HG02943 (cell line): ENCODE data around the gene GARIN5A.
"Not testable (repeated sequence)": the region's sequence is repeated elsewhere in the genome, so short reads cannot be mapped to it uniquely, and the experiment has no call there.

Experiments
- ATAC-seq: cut with Tn5 transposase; IDR thresholded peaks from one replicate; pipeline ENCODE4 v1.9.1; 2021; ENCODE audit warnings: mild to moderate bottlenecking, low read depth, moderate library complexity; ENCODE audit not compliant: unreplicated experiment

Gene GARIN5A

DNA sequence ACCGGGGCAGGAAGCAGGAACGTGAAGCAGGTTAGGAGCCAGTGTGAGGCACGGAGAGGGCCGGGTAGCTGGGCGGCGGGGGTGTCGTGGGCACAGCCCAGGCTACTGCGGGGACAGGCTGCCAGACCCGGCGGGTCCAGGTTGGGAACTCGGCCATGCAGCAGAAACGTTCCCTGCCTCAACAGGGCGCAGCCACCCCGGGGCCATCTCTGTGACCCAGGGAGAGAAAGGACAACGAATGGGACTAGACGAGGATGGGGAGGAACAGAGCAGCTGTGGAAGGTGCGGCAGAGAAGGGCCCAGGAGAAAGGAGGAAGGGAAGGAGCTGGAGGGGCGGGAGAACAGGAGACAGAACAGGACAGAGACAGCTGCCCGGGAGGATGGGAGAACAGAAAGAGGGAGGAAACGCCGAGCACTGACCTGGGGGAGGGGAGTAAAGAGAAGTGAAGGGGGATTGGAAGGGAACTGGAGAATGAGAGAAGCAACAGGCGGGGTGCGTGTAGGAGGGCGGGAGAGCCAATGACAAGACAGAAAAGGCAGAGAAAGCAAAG, 12.9 kb upstream of the GARIN5A start:
- ATAC-seq = no peak

DNA sequence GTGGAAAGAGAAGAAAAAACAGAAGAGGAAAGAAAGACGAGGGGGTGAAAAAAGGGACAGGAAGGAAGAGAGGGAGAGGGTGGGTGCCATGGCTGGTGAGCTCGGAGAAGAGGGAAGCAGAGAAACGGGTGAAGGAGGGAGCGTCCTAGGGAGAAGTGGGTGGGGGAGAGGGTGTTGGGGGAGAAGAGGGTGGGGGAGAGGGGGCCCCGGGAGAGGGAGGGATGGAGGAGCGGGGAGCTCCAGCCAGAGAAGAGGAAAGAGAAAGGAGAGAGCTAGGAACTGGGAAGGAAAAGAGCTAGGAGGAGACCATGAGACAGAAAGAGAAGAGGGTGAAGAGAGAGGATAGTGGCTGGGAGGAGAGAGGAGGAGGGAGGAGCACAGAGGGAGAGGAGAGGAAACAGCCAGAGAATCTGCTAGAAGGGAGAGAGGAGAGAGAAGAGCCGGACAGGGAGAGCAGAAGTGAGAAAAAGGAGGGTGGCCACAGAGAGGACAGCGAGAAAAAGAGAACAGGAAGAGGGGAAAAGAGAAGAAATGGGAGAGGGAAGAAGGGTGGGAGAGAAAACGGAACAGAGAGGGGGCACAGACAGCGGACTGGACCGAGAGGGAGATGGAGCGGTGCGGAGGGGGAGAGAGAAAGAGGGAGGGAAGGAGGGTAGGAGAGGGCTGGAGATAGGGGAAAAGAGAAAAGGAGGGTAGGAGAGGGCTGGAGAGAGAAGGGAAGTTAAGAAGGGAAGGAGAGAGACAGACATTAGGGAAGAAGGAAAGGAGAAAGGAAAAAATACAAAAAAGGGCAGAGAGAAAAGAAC, 11.9 kb upstream of the GARIN5A start:
- no peak for ATAC-seq

DNA sequence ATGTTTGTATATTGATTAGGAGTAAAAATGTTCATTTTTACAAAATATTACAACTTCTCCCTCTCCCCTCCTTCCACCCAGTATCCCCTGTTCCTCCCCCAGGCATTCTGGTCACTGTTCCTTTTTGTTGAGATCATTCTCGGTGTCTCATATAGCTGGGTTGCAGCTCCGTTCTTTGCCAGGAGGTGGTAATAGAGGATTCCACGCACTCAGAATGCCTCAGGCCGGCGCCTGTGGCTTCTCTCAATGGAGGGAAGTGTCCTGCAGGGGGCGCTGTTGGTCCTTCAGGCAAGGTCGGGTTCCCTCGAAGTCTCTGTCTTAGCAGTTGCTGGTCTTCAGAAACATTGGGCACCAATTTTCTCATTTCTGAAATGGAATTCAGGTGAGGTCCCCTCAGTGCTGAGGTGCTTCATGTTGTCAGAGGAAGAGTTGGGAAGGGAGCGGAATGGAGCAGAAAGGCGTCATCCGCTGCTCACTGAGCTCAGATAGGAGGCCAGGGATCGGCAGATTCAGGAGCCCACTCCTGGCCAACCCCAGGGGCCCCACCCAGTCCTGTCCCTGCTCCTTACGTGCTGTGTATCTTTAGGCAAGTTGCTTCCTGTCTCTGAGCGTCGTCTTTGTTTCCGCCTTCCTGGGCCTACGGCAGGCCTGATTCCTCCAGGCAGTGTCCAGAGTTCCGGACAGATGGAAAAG, 10.3 kb upstream of the GARIN5A start:
- no peak for ATAC-seq

DNA sequence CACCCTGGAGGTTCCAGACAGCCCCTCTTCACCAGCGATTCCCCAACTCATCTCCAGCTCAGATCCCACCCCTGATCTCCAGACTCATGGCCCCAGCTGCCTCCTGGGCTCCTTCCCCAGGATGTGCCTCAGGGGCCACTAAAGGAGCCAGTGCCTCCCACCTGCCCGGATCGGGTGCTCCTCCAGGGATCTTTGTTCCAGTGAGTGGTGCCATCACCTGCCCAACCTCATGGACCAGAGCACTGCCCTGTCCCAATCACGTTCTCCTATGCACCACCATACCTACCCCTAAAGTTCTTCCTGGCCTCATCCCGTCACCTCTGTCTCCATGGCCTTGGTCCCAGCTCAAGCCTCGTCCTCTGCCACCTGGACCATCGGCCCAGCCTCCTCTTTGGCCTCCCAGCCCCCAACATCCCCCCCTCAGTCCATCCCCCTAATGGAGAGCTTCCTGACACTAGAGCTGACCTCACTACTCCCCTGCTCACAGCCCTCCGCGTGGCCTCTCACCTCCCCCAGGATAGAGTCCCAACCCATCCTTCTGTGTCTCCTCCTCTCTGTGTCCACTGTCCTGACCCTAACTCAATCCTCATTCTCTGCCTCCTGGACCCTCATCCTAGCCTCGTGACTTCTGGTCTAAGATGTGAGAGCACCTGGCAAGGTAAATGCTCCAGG, 8.8 kb upstream of the GARIN5A start:
- no peak for ATAC-seq

DNA sequence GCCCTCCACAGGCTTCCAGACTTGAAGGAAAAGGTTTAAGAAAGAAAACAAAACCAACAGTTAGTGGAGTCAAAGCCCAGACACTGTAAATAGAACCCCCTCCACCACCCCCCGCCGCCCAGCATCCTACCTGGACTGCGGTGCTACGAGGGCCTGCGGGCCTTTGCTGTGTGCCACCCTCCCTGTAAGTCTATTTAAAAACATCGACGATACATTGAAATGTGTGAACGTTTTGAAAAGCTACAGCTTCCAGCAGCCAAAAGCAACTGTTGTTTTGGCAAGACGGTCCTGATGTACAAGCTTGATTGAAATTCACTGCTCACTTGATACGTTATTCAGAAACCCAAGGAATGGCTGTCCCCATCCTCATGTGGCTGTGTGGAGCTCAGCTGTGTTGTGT, 6.3 kb upstream of the GARIN5A start:
- ATAC-seq = no peak

DNA sequence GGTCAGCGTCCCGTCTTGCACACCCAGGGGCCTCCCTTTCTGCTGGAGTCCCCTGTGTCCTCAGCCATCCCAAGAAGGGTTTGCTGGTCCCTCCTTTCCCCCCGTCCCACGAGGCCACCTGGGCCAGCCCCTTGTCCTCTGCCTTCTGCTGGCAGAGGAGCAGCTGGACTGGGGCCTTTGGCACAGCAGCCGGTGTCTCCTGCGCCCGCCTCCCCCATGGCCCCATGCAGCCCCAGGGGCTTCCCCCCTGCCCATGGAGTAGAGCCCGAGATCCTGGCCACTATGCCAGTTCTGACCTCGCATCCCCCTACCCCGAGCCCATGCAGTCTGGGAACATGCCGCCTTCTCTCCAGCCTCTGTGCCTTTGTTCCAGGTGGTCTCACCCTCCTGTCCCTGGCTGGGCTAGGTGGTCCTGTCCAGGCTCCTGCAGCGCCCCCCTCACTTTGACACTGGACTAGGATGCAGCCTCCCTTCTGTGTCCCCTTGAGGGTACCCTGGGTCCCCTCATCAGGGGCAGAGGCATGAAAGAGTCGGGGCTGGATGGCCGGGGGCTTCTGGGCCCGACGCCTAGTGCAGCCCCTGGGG, 5.7 kb upstream of the GARIN5A start:
- no peak for ATAC-seq

DNA sequence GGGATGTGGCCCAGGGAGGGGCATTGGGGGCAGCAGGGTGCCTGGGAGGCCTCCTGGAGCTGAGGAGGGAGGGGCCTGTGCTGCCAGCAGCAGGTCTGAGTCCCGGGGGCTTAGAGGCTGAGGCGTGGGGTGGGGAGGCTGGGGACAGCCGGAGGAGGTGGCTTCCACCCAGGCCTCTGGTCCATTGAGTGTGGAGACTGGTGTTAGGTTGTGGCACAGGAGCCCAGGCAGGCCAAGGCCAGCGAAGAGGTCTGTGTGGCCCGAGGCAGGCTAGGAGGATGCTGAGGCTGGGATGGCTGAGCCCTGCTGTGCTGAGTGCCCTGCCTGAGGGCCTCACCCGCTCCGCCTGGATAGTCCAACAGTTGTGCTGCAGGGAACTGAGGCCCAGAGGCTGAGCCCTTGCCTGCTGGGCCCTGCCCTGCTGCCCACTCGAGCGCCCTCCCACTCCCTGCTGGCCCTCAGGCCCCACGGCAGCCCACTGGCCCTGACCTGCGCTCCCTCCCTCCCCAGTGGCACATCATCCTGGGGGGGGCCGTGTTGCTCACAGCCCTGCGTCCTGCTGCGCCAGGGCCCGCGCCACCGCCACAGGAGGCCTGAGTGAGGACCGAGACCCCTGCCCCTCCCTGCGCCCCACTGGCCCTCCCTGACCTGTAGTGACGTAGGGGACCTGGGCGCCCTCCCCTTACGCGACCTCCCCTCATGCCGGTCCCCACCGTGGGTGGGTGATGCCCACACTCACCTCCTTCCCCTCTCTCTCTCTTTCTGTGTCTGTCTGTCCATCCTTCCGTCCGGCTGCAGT, 4.9 kb upstream of the GARIN5A start:
- no peak for ATAC-seq

DNA sequence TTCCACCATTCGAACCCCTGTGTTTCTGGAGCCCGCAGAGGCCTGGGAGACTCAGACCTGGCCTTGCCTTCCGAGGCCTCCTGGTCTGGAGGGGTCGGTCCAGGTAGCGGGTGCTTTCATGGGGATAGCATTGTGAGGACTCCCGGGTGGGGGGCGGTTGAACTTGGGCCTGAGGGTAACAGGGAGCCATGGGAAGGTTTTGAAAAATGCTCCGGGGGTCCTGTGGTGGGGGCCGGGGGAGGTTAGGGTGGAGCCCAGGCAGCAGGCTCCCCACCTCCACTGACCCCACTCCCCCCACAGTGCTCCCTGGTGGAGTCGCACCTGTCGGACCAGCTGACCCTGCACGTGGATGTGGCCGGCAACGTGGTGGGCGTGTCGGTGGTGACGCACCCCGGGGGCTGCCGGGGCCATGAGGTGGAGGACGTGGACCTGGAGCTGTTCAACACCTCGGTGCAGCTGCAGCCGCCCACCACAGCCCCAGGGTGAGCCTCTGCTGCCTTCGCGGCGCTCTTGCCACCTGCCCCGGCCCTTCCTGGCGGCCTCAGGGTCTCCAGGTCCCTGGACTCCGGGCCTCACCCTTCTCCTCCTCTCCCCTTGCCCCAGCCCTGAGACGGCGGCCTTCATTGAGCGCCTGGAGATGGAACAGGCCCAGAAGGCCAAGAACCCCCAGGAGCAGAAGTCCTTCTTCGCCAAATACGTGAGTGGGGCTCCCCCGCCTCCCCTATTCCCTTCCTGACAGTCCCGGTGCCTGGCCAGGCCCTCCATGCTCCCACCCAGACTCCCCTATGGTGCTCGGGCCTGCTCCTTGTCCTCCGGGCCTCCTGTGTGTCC, 3.8 kb upstream of the GARIN5A start:
- no peak for ATAC-seq

DNA sequence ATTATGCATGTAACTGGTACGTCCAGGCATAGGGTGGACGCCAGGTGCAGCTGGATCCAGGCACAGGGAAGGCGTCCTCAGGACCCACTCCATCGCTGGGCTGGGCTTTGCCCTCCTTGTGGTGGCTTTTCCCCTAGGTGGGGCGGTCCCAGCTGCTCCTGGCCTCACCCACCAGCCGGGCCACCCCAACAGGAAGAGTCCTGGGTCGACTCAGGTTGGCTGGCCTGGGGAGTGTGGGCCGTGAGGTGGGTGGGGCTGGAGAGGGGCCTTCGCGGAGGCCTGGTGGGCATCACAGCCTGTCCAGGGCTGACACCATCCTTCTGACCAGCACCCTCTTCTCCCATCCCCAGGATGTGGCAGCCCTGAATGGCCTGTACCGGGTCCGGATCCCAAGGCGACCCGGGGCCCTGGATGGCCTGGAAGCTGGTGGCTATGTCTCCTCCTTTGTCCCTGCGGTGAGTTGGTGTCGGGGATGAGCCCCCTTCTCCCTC, 3.2 kb upstream of the GARIN5A start:
- ATAC-seq = no peak

DNA sequence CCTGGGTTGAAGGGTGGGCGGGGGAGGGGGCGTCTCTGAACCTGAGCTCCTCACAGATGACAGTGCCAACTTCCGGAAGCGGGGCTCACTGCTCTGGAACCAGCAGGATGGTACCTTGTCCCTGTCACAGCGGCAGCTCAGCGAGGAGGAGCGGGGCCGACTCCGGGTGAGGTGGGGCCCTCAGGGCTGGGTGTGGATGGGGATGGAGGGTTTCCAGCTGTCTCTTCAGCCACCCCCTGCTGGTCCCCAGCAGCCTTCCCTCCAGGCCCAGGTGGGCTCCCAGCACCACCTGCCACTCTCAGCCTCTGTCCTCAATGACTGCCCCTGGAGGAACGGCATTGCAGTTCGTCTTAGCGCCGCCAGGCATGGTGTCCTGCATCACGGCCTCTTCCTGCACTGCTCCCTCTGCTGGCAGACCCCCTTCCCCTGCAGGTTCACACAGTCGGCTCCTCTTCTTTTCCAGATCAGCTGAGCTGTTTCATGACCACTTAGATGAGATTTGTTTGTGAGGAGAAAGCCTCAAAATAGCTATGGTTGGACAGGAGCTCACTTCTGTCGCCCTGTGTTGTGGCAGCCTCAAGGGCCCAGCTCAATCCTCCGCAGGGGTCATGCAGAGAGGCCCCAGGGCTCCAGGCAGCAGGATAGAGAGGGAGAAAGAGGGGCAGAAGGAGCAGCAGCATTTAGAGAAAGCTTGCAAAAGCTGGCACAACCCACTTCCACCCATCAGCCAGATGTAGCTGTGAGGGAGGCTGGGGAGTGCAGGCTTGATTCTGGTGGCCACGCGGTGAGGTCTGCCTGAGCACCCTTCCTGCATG, 2.5 kb upstream of the GARIN5A start:
- ATAC-seq = no peak

DNA sequence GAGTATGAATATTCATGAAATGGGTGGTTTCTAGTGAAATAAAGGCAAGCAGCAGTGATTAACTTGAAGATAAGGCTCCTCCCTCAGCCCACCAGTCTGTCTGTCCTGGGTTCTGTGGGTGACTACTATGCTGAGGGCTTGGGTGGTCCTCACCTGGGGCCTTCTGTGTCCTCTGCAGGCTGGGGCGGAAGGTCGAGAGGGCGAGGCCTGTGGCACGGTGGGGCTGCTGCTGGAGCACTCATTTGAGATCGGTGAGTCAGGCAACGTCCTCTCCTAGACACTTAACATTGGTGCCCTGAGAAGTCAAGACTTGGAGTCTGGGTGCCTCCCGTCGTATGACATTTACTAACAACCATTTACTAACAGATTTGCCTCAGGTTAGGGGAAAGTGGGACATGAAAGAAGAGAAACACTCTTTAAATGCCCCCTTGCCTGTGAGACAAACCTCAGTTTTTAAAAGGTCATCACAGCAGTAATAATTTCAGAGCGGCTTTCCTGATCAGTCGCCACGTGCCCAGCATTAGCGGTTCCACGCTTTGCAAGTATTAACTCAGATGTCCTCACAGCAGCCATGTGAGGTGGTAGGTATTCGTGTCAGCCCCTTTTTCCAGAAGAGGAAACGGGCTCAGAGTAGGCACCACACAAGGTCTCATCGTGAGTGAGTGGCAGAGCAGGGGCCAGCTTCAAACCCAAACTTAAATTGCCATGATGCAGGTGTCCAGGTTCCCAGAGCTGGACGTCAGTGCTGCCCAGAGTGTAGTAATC, 1.3 kb upstream of the GARIN5A start:
- ATAC-seq = no peak

DNA sequence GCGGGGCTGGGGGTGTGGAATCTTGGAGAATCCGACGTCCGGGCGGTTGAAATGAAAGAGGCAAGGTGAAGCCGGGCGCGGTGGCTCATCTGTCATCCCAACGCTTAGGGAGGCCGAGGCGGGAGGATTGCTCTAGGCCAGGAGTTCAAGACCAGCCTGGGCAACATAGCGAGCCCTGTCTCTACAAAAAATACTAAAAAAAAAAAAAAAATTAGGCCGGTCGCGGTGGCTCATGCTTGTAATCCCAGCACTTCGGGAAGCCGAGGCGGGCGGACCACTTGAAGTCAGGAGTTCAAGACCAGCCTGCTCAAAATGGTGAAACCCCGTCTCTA, 225 bp upstream of the GARIN5A start:
- ATAC-seq = no peak

DNA sequence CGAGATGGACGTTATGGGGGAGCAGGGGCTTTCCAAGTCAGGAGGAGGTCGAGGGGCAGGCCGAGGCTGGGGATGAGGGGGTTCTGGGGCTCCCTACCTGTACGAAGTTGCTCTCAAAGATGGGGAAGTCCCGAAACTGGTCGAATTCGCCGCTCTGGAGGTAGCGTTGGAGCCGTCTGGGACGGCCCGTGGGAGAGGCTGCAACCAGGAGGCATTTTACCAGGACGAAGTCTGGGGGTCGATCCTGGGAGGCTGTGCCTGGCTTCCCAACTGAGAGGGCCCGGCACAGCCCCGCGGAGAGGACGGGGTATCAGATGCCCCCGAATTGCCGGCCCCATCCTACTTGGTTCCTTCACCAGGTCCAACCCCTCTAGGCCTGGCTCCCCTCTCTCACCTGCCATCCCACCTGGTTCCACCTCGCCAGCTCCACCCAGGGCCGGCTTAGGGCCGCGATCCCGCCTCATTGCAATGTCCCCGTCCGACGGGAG, 868 bp downstream of the GARIN5A start:
- ATAC-seq = no peak

DNA sequence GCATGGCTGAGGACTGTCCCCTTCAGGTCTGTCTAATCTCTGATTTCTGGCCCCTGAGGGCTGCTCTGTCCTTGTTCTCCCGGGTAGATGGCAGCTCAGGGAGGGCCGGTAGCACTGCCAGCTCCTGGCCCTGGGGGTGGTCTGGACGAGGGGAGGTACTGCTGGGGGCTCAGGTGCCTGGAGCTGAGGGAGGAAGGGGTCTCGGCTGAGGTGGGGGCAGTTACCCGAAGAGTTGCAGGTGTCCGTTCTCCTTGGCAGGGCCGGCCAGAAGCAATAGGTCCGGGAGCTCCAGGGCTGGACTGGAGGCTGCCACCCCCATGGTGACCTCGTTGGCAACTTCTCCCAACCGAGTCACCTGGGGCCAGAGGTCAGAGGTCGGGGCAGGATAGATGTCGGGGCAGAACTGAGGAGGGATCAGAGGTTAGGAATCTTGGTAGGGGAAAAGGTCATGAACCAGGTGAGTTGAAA, 1.5 kb downstream of the GARIN5A start:
- ATAC-seq = no peak

DNA sequence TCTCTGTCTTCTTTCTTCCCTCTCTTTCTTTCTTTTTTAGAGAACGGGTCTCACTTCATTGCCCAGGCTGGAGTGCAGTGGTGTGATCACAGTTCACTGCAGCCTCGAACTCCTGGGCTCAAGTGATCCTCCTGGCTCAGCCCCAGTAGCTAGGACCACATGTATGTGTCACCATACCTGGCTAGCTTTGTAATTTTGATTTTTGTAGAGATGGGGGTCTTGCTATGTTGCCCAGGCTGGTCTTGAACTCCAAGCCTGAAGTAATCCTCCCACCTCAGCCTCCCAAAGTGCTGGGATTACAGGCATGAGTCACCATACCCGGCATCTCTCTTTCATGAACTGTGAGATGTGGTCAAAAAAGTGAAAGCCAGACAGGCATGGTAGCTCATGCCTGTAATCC, 3.3 kb downstream of the GARIN5A start:
- not testable (repeated sequence) for ATAC-seq

DNA sequence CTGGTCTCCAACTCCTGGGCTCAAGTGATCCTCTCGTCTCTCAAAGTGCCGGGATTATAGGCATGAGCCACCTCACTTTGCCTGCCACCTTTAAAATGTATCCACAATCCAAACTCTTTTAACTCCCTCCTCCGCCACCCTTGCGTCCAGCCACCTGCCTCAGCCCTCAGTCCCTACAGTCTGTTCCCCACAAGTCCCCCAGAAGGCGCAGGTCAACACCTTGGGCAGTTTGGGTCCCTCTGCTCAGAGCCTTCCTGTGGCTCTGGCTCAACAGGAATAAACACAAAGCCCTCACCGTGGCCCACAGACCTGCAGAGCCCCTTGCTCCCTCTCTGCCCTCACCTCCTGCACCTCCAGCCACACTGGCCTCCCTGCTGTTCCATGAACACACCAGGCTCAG, 7.8 kb downstream of the GARIN5A start:
- ATAC-seq = no peak

DNA sequence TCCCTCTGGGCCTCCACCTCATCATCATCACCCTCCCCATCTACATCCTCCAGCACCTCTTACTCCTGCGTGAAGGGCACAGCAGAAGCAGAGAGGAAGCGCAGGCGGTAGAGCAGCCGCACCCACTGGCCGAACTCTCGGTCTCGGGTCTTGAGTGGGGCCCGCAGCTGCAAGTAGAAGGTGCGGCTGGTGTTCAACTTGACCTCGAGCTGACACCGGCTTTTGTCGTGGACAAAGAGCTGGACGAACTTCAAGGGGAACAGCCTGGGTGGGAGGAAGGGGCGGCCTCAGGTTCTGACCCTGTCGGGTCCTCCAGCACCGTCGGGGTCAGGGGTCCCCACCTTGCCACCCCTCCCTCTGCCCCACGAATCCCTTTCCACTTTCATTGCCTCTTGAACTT, 9.1 kb downstream of the GARIN5A start:
- ATAC-seq = no peak

DNA sequence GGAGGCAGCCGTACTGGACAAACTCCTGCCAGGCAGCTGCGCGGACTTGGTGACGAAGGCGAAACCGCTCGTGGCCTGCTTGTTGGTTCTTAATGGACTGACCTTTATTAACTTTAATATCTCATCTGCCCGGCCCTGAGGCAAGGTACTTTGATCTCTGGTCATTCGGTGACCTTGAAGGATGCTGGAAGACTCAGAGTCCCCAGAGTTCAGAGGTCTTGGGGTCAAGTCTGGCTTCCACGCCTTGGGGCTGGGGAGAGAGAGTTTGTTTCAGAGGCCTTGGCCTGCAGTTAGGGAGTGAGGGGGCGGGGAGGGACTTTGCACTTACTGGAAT, 10.0 kb downstream of the GARIN5A start:
- no peak for ATAC-seq
